HG03196 (cell line): ENCODE measurements around the gene VPS41.
"Not testable (repeated sequence)": the region's sequence is repeated elsewhere in the genome, so short reads cannot be mapped to it uniquely, and the experiment has no call there.

Experiments used
- ATAC-seq: cut with Tn5 transposase; IDR thresholded peaks from one replicate; pipeline ENCODE4 v1.9.1; 2021; ENCODE audit not compliant: unreplicated experiment

The VPS41 gene

DNA sequence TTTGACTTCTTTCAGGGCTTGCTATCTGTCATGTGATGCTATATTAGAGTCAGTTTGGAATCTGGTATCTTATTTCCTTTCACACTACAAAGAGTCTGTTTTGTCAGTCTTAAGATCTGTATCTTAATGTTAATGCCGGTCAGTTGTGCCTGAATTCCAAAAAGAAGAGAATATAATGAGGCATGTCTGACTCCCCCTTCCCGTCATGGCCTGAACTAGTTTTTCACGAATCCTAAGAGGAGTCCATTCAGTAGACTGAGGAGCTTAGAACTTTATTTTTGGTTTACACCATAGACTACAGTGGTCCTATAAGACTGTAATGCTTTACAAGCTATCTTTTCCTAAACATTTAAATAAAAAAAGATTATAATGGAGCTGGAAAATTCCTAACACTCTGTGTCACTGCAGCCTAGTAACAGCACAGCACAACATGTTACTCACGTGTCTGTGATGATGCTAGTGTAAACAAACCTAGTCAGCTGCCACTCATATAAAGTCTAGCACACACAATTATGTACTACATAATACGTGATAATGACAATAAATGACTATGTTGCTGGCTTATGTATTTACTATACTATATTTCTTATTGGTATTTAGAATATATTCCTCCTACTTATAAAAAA is 50.6 kb downstream of the VPS41 start:
- no peak for ATAC-seq

DNA sequence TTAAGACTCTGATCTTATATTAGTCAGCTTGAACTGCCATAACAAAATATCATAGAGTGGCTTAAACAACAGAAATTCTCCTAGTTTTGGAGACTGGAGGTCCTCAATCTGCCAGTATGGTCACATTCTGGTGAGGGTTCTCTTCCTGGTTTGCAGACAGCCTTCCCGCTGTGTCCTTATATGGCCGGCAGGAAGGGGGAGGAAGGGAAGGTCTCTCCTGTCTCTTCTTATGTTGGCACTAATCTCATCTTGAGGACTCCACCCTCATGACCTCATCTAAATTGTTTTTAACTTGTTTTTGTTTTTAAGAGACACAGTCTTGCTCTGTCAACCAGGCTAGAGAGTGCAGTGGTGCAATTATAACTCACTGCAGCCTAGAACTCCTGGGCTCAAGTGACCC is 53.1 kb downstream of the VPS41 start:
- ATAC-seq = no peak

DNA sequence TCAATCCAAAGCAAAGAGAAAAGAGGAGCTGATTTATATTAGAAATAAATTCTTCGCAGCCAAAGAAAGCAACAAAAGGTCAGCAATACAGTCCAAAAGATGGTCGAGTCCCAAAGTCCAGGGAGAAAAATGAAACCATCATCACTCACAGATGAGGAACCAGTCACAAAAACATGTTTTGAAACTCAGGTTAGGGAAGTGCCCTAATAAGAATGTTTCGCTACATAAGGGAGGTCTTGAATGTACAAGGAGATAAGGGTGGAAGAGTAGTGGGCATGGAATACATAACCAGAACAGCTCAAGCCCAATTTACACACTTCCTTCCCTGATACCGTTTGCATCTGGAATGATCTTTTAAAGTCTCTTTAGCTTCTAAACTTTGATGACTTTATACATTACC is 53.6 kb downstream of the VPS41 start:
- no peak for ATAC-seq

DNA sequence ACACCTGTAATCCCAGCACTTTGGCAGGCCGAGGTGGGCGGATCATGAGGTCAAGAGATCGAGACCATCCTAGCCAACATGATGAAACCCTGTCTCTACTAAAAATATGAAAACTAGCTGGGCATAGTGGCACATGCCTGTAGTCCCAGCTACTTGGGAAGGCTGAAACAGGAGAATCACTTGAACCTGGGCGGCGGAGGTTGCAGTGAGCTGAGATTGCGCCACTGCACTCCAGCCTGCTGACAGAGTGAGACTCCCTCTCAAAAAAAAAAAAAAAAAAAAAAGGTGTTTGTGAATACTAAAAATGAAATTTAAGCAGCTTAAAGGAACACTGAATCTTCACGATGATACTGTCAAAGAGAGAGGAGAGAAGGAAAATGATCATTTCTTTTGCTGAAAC is 54.0 kb downstream of the VPS41 start:
- not testable (repeated sequence) for ATAC-seq

DNA sequence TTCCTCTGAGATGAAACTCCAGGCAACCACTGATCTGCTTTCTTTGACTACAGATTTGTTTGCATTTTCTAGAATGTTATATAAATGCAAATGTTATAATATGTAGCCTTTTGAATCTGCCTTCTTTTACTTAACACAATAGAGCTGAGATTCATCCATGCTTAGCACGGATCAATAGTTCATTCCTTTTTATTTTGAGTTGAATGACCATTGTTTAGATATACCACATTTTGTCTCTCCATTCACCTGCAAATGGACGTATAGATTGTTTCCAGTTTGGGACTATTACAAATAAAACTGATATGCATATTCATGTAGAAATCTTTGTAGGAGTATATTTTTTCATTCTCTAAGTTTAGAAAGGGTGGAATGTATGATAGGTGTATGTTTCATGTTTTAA is 57.7 kb downstream of the VPS41 start:
- no peak for ATAC-seq

DNA sequence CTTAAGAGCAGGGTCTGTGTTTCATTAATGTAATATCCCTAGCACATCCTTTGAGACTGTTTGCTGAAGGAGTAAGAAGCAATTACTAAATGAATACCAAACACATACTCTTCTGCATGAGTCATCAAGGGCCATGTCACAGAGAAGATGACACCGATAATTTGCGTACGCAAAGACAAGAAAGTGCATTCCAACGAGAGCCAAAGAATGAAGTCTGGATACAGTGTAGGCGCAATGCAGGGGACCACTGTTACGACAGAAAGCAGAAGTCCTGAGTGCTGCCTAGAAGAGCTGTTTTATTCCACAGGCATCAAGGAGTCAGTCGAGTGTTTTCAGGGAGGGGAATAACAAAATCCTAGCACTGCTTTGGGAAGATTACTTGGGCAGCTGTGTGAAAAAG is 62.7 kb downstream of the VPS41 start:
- no peak for ATAC-seq

DNA sequence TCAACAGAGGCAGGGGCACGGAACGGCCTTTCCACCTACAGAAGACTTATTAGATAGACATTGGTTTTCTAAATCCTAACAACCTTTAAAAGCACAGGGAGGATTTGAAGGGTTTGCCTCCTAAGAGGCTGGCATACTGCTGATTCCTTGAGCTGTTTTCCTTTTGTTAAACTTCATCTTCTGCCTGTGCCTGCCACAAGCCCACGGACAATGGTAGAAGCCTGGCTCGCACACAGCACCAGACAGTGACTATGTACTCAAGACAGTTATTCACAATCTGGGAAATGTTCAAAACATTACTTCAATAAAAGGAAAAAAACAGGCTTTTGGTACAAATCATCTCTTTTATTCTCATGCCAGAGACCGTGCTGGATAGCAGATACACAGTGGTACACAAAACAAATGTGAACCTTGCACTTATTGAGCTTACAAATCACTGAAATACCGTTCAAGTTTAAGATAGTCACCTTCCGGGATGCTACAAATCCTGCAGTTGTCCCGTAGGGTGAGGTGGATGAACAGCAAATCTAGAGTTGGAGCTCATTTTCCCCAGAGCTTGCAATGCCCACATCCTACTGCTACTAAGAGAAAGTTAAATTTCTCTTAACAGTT is 63.9 kb downstream of the VPS41 start:
- no peak for ATAC-seq

DNA sequence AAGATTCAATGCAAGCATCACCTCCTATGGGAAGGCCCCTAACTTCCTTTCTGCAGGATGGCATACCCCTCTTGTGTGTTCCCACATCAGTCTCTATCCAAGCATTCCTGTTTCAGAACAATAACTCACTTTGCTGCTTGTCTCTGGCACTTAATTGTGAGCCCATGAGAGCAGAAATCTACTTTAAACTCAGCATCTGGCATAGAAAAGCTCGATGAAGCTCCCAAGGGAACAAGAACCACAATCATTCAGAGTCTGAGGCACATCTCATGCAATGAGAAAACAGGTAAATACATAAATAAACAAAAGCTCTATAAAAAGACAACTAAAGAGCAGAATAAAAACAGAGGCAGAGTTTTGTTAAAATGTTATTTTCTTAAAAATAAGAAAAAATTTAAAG is 66.2 kb downstream of the VPS41 start:
- no peak for ATAC-seq

DNA sequence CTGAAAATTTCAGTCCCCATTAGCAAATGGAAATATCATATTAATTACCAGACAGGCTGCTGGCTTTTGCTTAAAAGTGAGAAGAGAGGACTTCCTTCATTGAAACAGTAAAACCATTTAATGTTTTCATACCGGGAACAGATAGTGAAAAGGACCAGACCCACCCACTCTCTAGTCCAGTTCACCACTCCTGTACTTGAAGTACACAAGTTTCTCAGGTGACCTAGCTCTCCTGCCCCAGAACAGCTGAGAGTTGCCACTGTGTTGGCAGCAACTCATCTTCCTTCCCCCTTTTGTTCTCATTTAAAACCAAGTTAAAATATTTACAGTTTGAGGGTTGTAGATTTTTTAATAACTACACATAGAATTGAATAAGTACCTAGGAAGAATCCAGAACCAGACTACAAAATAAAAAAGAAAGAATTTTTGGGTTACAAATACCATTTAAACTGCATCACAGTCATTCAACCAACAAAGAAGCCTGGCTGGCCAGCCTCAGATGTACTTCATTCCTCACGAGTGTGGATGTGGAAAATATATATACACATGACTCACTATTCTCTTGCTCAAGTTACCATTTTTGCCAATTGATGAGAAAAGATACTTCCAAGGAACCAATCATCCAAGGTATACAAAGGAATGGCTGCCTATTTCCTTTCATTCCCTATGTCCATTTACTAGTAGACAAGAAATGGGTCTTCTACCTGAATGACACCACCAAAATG is 68.1 kb downstream of the VPS41 start:
- ATAC-seq = no peak

DNA sequence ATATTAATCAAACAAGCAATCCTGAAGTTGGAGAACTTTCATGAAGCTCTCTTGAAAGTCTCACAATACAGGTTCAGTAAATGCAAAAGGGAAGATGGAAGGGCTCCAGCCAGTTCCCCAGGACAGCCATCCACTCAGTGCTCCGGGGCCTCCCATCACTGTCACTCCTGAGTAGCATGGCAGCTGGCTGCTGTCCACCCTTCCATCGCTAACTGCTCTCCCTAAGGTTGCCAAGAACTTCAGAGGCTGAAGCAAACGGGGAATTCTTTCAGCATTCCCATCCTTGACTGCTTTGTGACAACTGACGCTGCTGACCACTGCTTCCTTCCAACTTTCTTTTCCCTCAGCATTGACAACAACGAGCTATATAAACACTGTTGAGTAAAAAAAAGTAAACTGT is 69.1 kb downstream of the VPS41 start:
- ATAC-seq = no peak

DNA sequence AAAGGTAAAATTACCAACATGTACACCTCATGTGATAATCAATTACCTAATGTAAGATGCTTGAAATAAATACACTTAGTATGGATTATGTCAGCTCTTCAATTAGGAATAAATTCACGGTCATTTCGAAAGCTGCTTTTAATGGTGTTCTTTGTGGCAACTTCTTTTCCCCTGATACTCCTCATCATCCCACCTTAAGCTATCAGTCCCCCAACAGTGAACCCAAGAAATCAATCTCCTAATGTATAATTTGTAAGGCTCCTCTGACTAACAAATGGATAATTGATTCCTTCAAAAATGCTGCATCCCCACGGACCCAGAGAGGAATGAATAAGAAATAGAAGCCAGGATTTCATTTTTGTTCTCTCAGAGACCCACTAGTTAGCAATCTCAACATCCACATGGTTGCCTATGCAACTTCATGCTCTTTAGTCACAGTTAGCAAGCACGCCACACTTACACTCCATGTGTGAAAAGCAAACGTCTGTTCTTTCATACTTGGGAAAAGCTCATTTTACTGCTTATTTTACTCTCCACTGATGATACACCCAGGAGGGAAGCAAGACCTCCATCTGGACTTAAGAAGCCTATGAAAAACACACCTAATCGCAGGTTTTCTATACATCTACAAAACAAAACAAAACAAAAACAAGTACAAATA is 70.1 kb downstream of the VPS41 start:
- ATAC-seq = no peak

DNA sequence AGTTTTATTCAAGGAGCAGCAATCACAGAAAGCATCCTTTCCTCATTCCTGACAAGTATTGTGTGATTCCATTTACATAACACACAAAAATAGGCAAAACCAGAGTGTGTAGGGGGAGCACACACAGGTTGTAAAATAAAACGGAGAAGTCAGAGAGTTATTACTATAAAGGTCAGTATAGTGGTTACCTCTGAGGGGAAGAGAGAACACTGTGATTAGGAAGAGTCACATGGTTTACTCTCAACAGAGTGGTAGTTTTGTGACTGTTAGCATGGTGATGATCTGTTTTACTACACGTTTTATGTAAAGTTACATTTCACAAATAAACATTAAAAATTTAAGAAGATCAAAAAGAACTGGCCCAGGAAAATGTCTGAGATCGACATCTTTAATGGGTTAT is 74.6 kb downstream of the VPS41 start:
- ATAC-seq = no peak

DNA sequence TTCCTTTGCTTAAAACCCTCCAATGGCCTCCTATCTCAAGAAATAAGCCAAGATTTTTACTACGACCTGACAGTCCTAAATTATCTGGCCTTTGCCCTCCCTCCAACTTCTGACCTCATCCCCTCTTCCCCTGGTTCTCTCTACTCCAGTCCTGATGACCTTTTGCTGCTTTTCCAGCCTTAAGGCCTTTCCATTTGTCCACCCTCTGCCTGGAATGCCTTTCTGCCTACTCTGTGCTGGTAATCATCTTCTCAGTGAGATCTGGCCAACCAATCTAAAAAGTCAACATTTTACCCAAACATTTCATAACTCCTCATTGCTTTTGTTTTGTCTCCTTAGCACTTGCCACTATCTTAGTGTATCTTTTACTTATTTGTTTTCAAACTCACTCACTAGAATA is 75.7 kb downstream of the VPS41 start:
- ATAC-seq = no peak

DNA sequence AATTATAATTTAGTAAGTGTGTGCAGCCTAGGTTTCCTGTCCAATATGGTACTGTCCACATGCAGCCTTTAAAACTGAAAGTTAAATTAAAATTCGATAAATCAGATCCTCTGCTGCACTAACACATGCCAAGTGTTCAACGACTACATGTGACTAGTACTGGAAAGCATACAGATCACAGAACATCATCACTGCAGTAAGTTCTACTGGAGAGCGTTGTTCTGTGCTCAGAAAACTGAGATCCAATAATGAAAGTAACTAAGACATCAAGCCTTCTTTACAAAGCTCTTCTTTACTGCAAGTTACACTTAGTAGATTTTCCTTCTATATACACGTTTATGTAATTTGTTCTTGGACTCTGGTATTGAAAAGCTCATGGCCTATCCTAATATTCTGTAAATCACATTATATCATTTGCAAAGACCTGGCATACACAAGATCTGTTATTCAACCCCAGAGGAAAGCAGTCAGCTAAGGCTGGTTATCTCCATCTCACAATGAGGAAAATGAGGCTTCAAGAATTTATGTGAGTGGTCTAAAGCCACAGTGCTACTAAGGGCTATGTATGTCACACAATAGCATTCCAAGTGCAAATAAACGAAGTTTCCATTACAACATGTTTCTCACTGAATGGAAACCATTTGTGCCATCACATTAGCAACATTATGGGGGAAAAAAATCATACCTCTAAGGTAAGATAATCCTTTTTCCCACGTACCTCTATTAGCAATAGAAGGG is 77.6 kb downstream of the VPS41 start:
- no peak for ATAC-seq

DNA sequence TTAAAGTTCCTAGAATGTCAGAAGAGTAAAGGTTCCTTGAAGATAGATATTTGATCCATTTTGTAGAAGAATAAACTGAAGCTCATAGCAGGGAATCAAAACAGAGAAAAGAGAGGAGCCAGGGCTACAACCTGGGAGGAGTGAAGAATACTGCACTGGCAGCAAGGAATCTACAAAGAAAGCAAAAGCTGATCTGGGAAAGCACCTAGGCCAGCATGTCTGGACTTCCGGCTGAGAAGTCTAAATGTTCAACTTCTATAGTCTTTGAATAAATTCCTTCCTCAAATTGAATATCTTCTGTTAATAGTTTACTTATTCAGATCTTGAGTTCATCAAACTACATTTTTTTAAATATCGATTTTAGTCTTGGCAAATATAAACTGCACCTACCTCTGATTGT is 78.2 kb downstream of the VPS41 start:
- no peak for ATAC-seq

DNA sequence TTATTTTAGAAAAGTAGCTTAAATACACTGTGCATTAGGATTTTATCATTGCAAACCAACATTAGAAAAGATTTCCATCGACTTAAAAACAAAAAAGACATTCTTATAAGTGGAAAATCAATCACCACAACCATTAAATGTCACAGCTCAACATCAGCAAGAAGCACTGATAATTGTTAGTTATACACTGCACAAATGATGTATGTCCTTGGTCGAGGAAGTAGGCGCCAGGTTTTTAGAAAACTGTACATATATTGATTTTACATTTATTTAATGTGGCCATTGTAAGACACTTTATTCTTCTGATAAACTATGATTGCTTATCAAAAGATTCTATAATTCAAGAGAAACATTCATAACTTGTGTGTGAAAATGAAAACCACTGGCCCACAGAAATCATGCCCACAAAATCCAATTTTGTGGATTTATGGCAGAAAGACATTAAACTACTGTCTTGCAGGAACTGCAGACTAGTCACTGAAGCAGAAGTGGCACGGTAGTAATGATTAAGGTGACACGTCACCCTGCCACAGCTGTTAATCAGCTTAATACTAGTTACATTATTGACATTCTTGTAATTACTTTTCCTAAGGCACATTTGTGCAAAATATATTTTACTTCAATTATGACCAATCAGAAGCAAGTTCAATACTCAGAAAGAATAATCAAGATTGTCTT is 79.4 kb downstream of the VPS41 start:
- no peak for ATAC-seq

DNA sequence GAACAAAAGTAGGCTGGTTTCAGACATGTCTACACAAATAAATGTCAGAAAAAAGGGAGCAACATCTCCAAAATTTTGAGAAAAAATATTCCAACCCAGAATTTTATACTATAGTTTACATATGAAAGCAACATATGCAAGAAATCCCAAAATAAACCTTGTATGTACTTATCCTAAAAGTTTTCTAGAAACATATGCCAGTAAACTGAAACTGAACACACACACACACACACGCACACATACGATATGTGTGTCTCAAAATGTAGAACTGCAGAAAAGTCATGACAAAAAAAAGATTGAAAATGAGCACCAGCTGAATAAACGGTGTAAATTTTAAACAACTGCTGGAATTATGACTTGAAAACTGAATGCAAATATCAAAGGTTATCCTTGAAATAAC is 81.0 kb downstream of the VPS41 start:
- no peak for ATAC-seq

DNA sequence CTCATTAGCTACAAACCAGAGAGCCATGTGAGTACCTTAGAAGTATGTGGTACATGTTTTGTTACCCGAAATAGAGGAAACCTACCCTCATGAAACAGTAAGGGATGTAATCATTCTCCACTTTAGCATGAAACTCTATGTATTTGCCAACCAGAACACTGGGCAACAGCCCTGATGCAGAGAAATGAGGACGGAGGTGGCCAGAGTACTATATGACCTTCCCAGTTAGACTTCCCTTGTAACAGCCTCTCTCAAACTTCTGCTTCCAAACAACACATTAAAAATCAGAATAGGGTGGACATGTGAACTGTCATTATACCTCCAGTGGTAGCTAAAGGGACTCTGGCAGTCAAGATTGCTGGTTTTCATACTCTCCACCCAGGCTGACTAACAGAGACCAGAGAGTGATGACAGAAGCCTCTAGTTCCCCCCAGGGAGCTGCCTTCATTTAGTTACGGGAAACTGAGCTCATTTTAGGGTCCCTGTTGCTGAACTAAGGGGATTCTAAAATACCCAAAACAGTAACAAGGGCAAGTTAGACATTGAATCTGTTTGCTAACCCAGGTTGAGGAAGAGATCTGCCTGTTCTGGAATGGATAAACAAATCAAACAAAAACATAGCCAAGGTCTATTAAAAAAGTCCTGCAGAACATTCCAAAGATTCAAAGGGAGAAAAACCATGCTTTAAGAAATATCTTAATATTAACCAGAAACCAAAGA is 83.1 kb downstream of the VPS41 start:
- peak; percentile 53 for ATAC-seq

DNA sequence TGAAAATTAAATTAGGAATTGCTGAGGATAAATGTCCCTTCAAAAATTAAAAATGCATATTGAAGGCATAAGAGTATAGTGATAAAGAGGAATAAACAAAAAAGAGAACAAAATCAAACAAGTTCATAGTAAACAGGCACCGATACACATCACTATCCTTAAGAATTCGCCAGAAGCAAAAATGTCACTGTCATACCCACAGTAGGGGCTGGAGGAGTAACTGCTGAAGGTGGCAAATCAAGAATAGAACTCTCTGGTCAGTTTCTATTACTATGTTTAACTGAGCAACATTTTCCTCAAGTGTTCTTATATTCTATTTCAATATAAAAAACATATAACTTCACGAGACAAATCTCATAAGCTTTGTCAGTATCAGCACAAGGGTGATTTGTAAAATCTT is 84.0 kb downstream of the VPS41 start:
- ATAC-seq = no peak

DNA sequence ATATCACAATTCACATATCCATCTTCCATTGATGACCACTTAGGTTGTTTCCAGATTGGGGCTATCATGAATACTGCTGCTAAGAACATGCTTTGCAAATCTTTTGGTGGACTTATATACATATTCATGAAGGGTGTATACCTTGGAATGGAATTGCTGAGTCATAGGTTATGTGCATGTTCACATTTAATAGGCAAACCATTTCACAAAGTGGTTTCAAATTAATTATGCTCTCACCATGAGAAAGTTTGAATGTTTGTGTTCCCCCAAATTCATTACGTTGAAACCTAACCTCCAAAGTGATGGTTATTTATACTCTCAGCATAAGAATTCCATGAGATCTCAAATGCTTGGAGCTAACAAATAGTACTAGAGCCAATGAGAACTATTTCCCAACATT is 86.4 kb downstream of the VPS41 start:
- ATAC-seq = no peak
